Activated CD8-positive, alpha-beta memory T cell treated with anti-CD3 and anti-CD28 coated beads for 4 hours (primary cell): ENCODE measurements around the gene CCDC69.
"Not testable (repeated sequence)": the region's sequence is repeated elsewhere in the genome, so short reads cannot be mapped to it uniquely, and the experiment has no call there.

Experiments
- DNase-seq, 2 donors: peaks; one replicate each; pipeline ENCODE4 v3.0.0-alpha.2; 2020; ENCODE audit warnings: low read depth in 2 of 2

The CCDC69 gene

GRCh38 chr5:151245680-151246219 is 21.9 kb upstream of the CCDC69 start:
- no peak for DNase-seq

- DNase-seq: no peak
Measured at GRCh38 chr5:151244206-151244605, 20.3 kb upstream of the CCDC69 start.

GRCh38 chr5:151243564-151243963 is 19.7 kb upstream of the CCDC69 start:
- no peak for DNase-seq

- no peak for DNase-seq
Measured at GRCh38 chr5:151243127-151243526, 19.2 kb upstream of the CCDC69 start.

GRCh38 chr5:151240924-151241635 is 17.2 kb upstream of the CCDC69 start:
- DNase-seq: no peak

GRCh38 chr5:151240268-151240835 is 16.5 kb upstream of the CCDC69 start:
- DNase-seq: not testable (repeated sequence)

- DNase-seq: no peak
Measured at GRCh38 chr5:151239237-151239861, 15.5 kb upstream of the CCDC69 start.

- DNase-seq: no peak
Measured at GRCh38 chr5:151238303-151238741, 14.4 kb upstream of the CCDC69 start.

- no peak for DNase-seq
Measured at GRCh38 chr5:151237685-151238084, 13.8 kb upstream of the CCDC69 start.

GRCh38 chr5:151236888-151237287 is 13.0 kb upstream of the CCDC69 start:
- no peak for DNase-seq

- DNase-seq: not testable (repeated sequence)
Measured at GRCh38 chr5:151235239-151235571, 11.3 kb upstream of the CCDC69 start.

GRCh38 chr5:151234476-151235238 is 10.8 kb upstream of the CCDC69 start:
- DNase-seq: no peak

GRCh38 chr5:151233616-151234085 is 9.8 kb upstream of the CCDC69 start:
- no peak for DNase-seq

GRCh38 chr5:151231359-151231758 is 7.5 kb upstream of the CCDC69 start:
- DNase-seq: no peak

GRCh38 chr5:151230048-151230680 is 6.3 kb upstream of the CCDC69 start:
- DNase-seq: no peak

GRCh38 chr5:151228986-151229385 is 5.1 kb upstream of the CCDC69 start:
- no peak for DNase-seq

GRCh38 chr5:151227918-151228447 is 4.1 kb upstream of the CCDC69 start:
- no peak for DNase-seq

- DNase-seq: no peak
Measured at GRCh38 chr5:151225475-151225874, 1.6 kb upstream of the CCDC69 start.

- DNase-seq: no peak
Measured at GRCh38 chr5:151225071-151225470, 1.2 kb upstream of the CCDC69 start.

GRCh38 chr5:151224372-151224771 is 480 bp upstream of the CCDC69 start:
- DNase-seq: no peak

- DNase-seq: no peak
Measured at GRCh38 chr5:151222790-151223446, 974 bp downstream of the CCDC69 start.
